Spleen (tissue), 11 donors: ENCODE results near the gene BRD2. TPM values are rescaled to one million over a fixed set of nuclear protein-coding genes. Genes with fewer than 3 reads are reported as not detected.
A peak's percentile ranks its signal among the peaks of the same experiment; 100 is the strongest.

Source experiments
- DNase-seq: peaks from one replicate; pipeline ENCODE4 v3.0.0-alpha.2; 2020
- H3K27ac ChIP-seq, 8 donors: fragments of 200-600 bp; sonication (generic) in 7 of 8; 1 replicate in 4 of 8; 2 replicates in 4 of 8; pipeline versions ENCODE4 v1.5.0 to v1.8.0; 2016 to 2021; ENCODE audit warnings: inconsistent platforms in 4 of 8, mild to moderate bottlenecking in 4 of 8, moderate library complexity in 1 of 8
- H3K27me3 ChIP-seq, 7 donors: fragments of 200-600 bp; sonication (generic) in 6 of 7; replicated peaks in 1 of 7; 1 replicate in 4 of 7; 2 replicates in 3 of 7; pipeline versions ENCODE4 v1.5.0 to v1.8.0; 2016 to 2021; ENCODE audit warnings: inconsistent platforms in 3 of 7, mild to moderate bottlenecking in 1 of 7
- H3K36me3 ChIP-seq, 6 donors: fragments of 200-600 bp; sonication (generic) in 5 of 6; 1 replicate in 4 of 6; 2 replicates in 2 of 6; pipeline versions ENCODE4 v1.5.0 to v1.8.0; 2016 to 2021; ENCODE audit warnings: inconsistent platforms in 2 of 6
- H3K4me1 ChIP-seq, 6 donors: fragments of 200-600 bp; sonication (generic) in 5 of 6; 1 replicate in 3 of 6; 2 replicates in 3 of 6; pipeline versions ENCODE4 v1.5.0 to v1.8.0; 2016 to 2021; ENCODE audit warnings: inconsistent platforms in 3 of 6
- H3K4me3 ChIP-seq, 8 donors: fragments of 200-600 bp; sonication (generic) in 7 of 8; 1 replicate in 4 of 8; 2 replicates in 4 of 8; pipeline versions ENCODE4 v1.5.0 to v1.8.0; 2016 to 2021; ENCODE audit warnings: inconsistent platforms in 4 of 8, mild to moderate bottlenecking in 4 of 8, moderate library complexity in 2 of 8
- H3K9me3 ChIP-seq, 8 donors: fragments of 200-600 bp; sonication (generic) in 7 of 8; 1 replicate in 4 of 8; 2 replicates in 4 of 8; pipeline versions ENCODE4 v1.5.0 to v1.8.0; 2016 to 2021; ENCODE audit warnings: inconsistent platforms in 4 of 8
- POLR2A ChIP-seq, 3 donors: fragments of 450-650 bp; IDR thresholded peaks; one replicate each; pipeline ENCODE4 v1.5.1; 2017; ENCODE audit warnings: antibody characterized with exemption in 3 of 3, mild to moderate bottlenecking in 1 of 3
- POLR2AphosphoS5 ChIP-seq, 3 donors: sonication (generic); formaldehyde crosslinking; IDR thresholded peaks; one replicate each; pipeline ENCODE4 v1.5.1; 2017; ENCODE audit warnings: antibody characterized with exemption in 3 of 3
- WGBS, 5 donors: extraction: QIAGEN DNeasy Blood & Tissue Kit in 3 of 5; methylation state at CpG; one replicate each; pipeline versions ENCODE4 v1.1.5 to v1.1.7; 2013 to 2018; 5-methylcytosine and 5-hydroxymethylcytosine counted together
- intact Hi-C: fragments of 100-400 bp; cut with DNase I; formaldehyde crosslinking; loops from one replicate; pipeline ENCODE4 v1.15.0; 2023; ENCODE audit warnings: low total_unique reads
- polyA plus RNA-seq, 3 donors: library from polyadenylated mRNA; stranded (reverse); fragments of 200-250 nt; gene quantifications; one replicate each; pipeline ENCODE4 v1.2.1, GENCODE V29; 2013
- total RNA-seq, 7 donors: library from RNA; depleted of rRNA in 3 of 7; stranded (reverse); fragments of >200 nt in 3 of 7; fragmentation: NEBNext Ultra II Directional in 4 of 7; extraction: Animal tissue kit (Norgen Biotek cat#: 25700) in 4 of 7; gene quantifications; one replicate each; pipeline versions ENCODE4 v1.1.0 to v1.2.1, GENCODE V29; 2016 to 2021
- TF ChIP-seq, protein P1 (sequence below), 11 experiments: fragments of 200-600 bp in 7 of 11; fragments of 450-650 bp in 4 of 11; sonication (generic) in 4 of 11; IDR thresholded peaks in 8 of 11; conservative IDR thresholded peaks in 3 of 11; 1 replicate in 7 of 11; 2 replicates in 4 of 11; pipeline versions ENCODE4 v1.4.0 to v1.8.0; 2016 to 2021; ENCODE audit warnings: antibody characterized with exemption in 11 of 11, inconsistent platforms in 4 of 11, mild to moderate bottlenecking in 1 of 11
- donor health status: healthy with polysubstance abuse.
- donor health status: DM: no; HTN: no; CAD: no; lungs with moderate emphysema.
- donor health status: DM: no; HTN: no; CAD: no.
- donor health status: Bipolar disorder and iron deficiency.
- donor health status: healthy.
- donor health status: DM: no; HTN: no; CAD: no.
- donor health status: DM: yes; HTN: yes; CAD: no.

The BRD2 gene
- total and polyA plus RNA-seq, 10 donors: 80.5 to 277 (median 217) TPM

- peak overlapping the region in 6 of 8 donors; percentile 20 to 96 (median 88) for H3K27ac ChIP-seq
- H3K4me1 ChIP-seq: peaks cover 4 to 42% (median 30%) of the 10 kb centered on the region in 6 donors
- no peaks in the 10 kb centered on the region for H3K27me3 ChIP-seq
- no peak for DNase-seq
- WGBS, 5 donors: 79 to 92% (median 88%) methylated on average over 26 of the region's 26 CpGs
- peak overlapping the region in 5 of 8 donors; percentile 40 to 74 (median 46) for H3K4me3 ChIP-seq
- no peak for TF ChIP-seq POLR2A (IDR thresholded peaks at IDR 0.05)
- TF ChIP-seq, protein P1, sequence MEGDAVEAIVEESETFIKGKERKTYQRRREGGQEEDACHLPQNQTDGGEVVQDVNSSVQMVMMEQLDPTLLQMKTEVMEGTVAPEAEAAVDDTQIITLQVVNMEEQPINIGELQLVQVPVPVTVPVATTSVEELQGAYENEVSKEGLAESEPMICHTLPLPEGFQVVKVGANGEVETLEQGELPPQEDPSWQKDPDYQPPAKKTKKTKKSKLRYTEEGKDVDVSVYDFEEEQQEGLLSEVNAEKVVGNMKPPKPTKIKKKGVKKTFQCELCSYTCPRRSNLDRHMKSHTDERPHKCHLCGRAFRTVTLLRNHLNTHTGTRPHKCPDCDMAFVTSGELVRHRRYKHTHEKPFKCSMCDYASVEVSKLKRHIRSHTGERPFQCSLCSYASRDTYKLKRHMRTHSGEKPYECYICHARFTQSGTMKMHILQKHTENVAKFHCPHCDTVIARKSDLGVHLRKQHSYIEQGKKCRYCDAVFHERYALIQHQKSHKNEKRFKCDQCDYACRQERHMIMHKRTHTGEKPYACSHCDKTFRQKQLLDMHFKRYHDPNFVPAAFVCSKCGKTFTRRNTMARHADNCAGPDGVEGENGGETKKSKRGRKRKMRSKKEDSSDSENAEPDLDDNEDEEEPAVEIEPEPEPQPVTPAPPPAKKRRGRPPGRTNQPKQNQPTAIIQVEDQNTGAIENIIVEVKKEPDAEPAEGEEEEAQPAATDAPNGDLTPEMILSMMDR (IDR thresholded peaks at IDR 0.05 in 8 of 11, conservative IDR thresholded peaks at IDR 0.05 in 3 of 11): no peak
- peak in 1 of 3 donors; percentile 21 for TF ChIP-seq POLR2AphosphoS5 (IDR thresholded peaks at IDR 0.05)
- H3K36me3 ChIP-seq: peaks cover 0 to 32% (median 14%) of the 10 kb centered on the region in 6 donors
- H3K9me3 ChIP-seq: no peaks in the 10 kb centered on the region
- intact Hi-C loops: loop anchor here (10.0 kb wide), 2 partner anchors 87 to 227 kb away; no protein-coding TSS in a partner anchor
Measured at GRCh38 chr6:33007831-33008400, 39.5 kb downstream of the BRD2 start.

- Histone ChIP-seq H3K36me3 (peaks cover 0 to 32% (median 14%) of the 10 kb centered on the region in 6 donors), H3K4me3 (peak within 1 kb of the TSS; percentile 29 to 74 (median 46)), H3K9me3 (no peaks in the 10 kb centered on the region), H3K27me3 (no peaks in the 10 kb centered on the region), H3K27ac (peak within 1 kb of the TSS; percentile 51 to 96 (median 86)), H3K4me1 (peaks cover 4 to 42% (median 30%) of the 10 kb centered on the region in 6 donors)
- WGBS, 5 donors: 18 to 21% (median 18%) methylated on average over 24 of the region's 24 CpGs
- TF ChIP-seq POLR2A (IDR thresholded peaks at IDR 0.05) (peak; percentile 64 to 81 (median 81)), POLR2AphosphoS5 (IDR thresholded peaks at IDR 0.05) (peak; percentile 95 to 98 (median 96))
- TF ChIP-seq, protein P1 (IDR thresholded peaks at IDR 0.05 in 8 of 11, conservative IDR thresholded peaks at IDR 0.05 in 3 of 11): peak in 3 of 11 experiments; percentile 7 to 17 (median 12)
- peak; percentile 84 for DNase-seq
- intact Hi-C loops: loop anchor here (10.0 kb wide), 2 partner anchors 86 to 226 kb away; no protein-coding TSS in a partner anchor
Measured at GRCh38 chr6:33008944-33009861, 40.8 kb downstream of the BRD2 start, which contains the start of gene HLA-DOA. HLA-DOA (minus strand) TSS chr6:33009591.

GRCh38 chr6:33010356-33010755 is 42.0 kb downstream of the BRD2 start:
- Histone ChIP-seq H3K4me1 (peaks cover 10 to 53% (median 40%) of the 10 kb centered on the region in 6 donors), H3K9me3 (no peaks in the 10 kb centered on the region), H3K36me3 (peaks cover 0 to 28% (median 12%) of the 10 kb centered on the region in 6 donors), H3K27ac (peak overlapping the region in 5 of 8 donors; percentile 86 to 96 (median 89)), H3K27me3 (no peaks in the 10 kb centered on the region), H3K4me3 (no peak overlapping the region)
- intact Hi-C loops: loop anchor here (10.0 kb wide), 1 partner anchor 134 kb away; no protein-coding TSS in a partner anchor
- TF ChIP-seq, protein P1 (IDR thresholded peaks at IDR 0.05 in 8 of 11, conservative IDR thresholded peaks at IDR 0.05 in 3 of 11): no peak
- TF ChIP-seq POLR2AphosphoS5 (IDR thresholded peaks at IDR 0.05) (no peak), POLR2A (IDR thresholded peaks at IDR 0.05) (no peak)
- WGBS, 5 donors: 80 to 91% (median 86%) methylated on average over 7 of the region's 7 CpGs
- no peak for DNase-seq
